ENCODE measurements around the gene MDP1.

- TF ChIP-seq CTCF (IDR thresholded peaks at IDR 0.05), result no peak
- TF ChIP-seq REST (IDR thresholded peaks at IDR 0.05; ENCODE audit: insufficient read depth in 1 of 2, low read depth in 2 of 2, low read length in 1 of 2), result no peak
- TF ChIP-seq POLR2AphosphoS5 (IDR thresholded peaks at IDR 0.05; ENCODE audit: low read depth, low read length), result no peak
- no peak for TF ChIP-seq TCF7L2 (IDR thresholded peaks at IDR 0.05; ENCODE audit: low read depth, low read length)
Measured at GRCh38 chr14:24194186-24194872, 21.5 kb downstream of the MDP1 start.

Measured in Panc1 (cell line).